ENCODE results near the gene FREM2. TPM values are rescaled to one million over a fixed set of nuclear protein-coding genes. Genes with fewer than 3 reads are reported as not detected.

The FREM2 gene
- total RNA-seq, 1 experiment from 2014 or later, result 0.05 TPM

DNA sequence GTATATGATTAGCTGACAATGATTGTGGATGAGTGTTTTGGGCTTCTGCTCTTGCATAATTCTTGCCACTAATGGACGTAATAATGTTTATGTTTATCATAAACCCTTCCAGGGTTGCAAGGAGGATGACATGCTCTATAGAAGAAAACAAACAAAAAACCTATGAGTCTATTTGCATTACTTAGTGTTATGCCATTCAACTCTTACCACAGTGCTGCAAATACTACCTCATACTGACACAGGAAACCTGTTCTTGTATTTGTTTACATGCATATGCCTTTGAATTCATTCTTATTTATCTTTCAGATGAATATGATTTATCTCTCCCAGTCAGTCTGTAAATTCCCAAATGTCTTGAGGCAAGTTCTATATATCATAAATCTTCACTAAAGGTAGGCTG lies 39.6 kb upstream of the FREM2 start:
- no peak overlapping the region for H3K4me2 ChIP-seq (ENCODE audit: low read length)
- ATAC-seq (no peak), DNase-seq (ENCODE audit: low read depth, low spot score) (no peak)
- ChIA-PET POLR2A (no interaction called here), CTCF (no interaction called here), RAD21 (ENCODE audit: low non-redundant PET in 1 of 2, low total read pairs in 2 of 2, uncharacterized antibody in 2 of 2, unreplicated experiment in 2 of 2) (no interaction called here)
- peaks cover 0 to 9% of the 10 kb centered on the region in 2 experiments; a peak in 1 of 4 replicates for H3K9me3 ChIP-seq (ENCODE audit: control insufficient read depth in 1 of 2, insufficient read depth in 1 of 2, low read depth in 1 of 2, low read length in 2 of 2)
- H3K9me2 ChIP-seq (ENCODE audit: insufficient read depth), result no peaks in the 10 kb centered on the region
- no peak overlapping the region for H2AFZ ChIP-seq (ENCODE audit: low read depth, low read length, poor library complexity, severe bottlenecking)
- no TSS peak for BruUV-seq (replicated peaks)
- H3K9ac ChIP-seq (ENCODE audit: low read length), result no peak overlapping the region
- no peaks in the 10 kb centered on the region for H3K79me2 ChIP-seq (ENCODE audit: insufficient read depth, low read length)
- intact Hi-C loops (cut with micrococcal nuclease), result no loop called here
- no peaks in the 10 kb centered on the region for H3K27me3 ChIP-seq (ENCODE audit: insufficient read depth, low read length)
- no peaks in the 10 kb centered on the region for H3K36me3 ChIP-seq (ENCODE audit: control insufficient read depth in 1 of 2, insufficient read depth in 2 of 2, low read length in 2 of 2)
- H4K20me1 ChIP-seq (ENCODE audit: insufficient read depth), result no peaks in the 10 kb centered on the region
- H3K4me3 ChIP-seq (replicated peaks in 1 of 2; ENCODE audit: low read depth in 1 of 2, low read length in 2 of 2), result no peak overlapping the region
- TF ChIP-seq YY1 (IDR thresholded peaks at IDR 0.05; ENCODE audit: extremely low read depth, insufficient replicate concordance, low read depth, low read length), result no peak
- H3K4me1 ChIP-seq (ENCODE audit: control insufficient read depth in 1 of 2, insufficient read depth in 2 of 2, low read length in 2 of 2), result no peaks in the 10 kb centered on the region
- no peak overlapping the region for H3K27ac ChIP-seq (ENCODE audit: low read depth, low read length)

DNA sequence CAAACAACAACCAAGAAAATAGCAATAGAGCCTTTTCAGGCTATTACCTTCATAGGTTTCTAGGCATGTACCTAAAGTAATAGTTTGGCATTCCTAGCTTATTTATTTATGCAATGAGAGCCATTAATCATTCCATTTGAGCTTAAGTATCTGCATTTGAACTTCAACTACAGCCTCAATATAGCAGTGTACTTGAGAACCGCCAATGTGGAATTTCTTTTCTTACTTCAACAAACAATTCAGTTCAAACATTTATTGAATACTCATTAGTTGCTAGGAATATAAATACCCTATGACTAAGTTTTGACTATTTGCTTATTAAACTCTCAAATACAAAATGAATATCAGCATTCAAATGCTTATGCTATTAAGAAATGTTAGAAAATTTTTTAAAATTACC lies 38.0 kb upstream of the FREM2 start:
- RAD21 ChIA-PET (ENCODE audit: low non-redundant PET in 1 of 2, low total read pairs in 2 of 2, uncharacterized antibody in 2 of 2, unreplicated experiment in 2 of 2), result no interaction called here
- DNase-seq (ENCODE audit: low read depth, low spot score) (no peak), ATAC-seq (no peak)
- H3K4me2 ChIP-seq (ENCODE audit: low read length), result no peak overlapping the region
- H3K27me3 ChIP-seq (ENCODE audit: insufficient read depth, low read length), result no peaks in the 10 kb centered on the region
- no peak overlapping the region for H3K4me3 ChIP-seq (replicated peaks in 1 of 2; ENCODE audit: low read depth in 1 of 2, low read length in 2 of 2)
- H3K9me3 ChIP-seq (ENCODE audit: control insufficient read depth in 1 of 2, insufficient read depth in 1 of 2, low read depth in 1 of 2, low read length in 2 of 2), result peaks cover 0 to 12% of the 10 kb centered on the region in 2 experiments; a peak in 1 of 4 replicates
- H2AFZ ChIP-seq (ENCODE audit: low read depth, low read length, poor library complexity, severe bottlenecking), result no peak overlapping the region
- no peaks in the 10 kb centered on the region for H3K4me1 ChIP-seq (ENCODE audit: control insufficient read depth in 1 of 2, insufficient read depth in 2 of 2, low read length in 2 of 2)
- no peaks in the 10 kb centered on the region for H3K9me2 ChIP-seq (ENCODE audit: insufficient read depth)
- no peak overlapping the region for H3K9ac ChIP-seq (ENCODE audit: low read length)
- H4K20me1 ChIP-seq (ENCODE audit: insufficient read depth), result no peaks in the 10 kb centered on the region
- H3K36me3 ChIP-seq (ENCODE audit: control insufficient read depth in 1 of 2, insufficient read depth in 2 of 2, low read length in 2 of 2), result no peaks in the 10 kb centered on the region
- BruUV-seq (replicated peaks), result no TSS peak
- CTCF ChIA-PET, result no interaction called here
- no peak overlapping the region for H3K27ac ChIP-seq (ENCODE audit: low read depth, low read length)
- intact Hi-C loops (cut with micrococcal nuclease), result no loop called here
- no peaks in the 10 kb centered on the region for H3K79me2 ChIP-seq (ENCODE audit: insufficient read depth, low read length)
- POLR2A ChIA-PET, result no interaction called here
- TF ChIP-seq POLR2AphosphoS5 (IDR thresholded peaks at IDR 0.05; ENCODE audit: low read depth, low read length) (no peak), EZH2 (IDR thresholded peaks at IDR 0.05) (no peak), EZH2phosphoT487 (IDR thresholded peaks at IDR 0.05; ENCODE audit: borderline replicate concordance) (no peak), FOSL1 (IDR thresholded peaks at IDR 0.05; ENCODE audit: low read depth) (no peak), ZNF274 (IDR thresholded peaks at IDR 0.05; ENCODE audit: low read depth, low read length) (no peak), SRF (IDR thresholded peaks at IDR 0.05; ENCODE audit: low read depth) (no peak), JUND (IDR thresholded peaks at IDR 0.05) (no peak), ZFX (IDR thresholded peaks at IDR 0.05) (no peak), CEBPB (IDR thresholded peaks at IDR 0.05; ENCODE audit: low read depth) (no peak)
- TF ChIP-seq, protein P1, sequence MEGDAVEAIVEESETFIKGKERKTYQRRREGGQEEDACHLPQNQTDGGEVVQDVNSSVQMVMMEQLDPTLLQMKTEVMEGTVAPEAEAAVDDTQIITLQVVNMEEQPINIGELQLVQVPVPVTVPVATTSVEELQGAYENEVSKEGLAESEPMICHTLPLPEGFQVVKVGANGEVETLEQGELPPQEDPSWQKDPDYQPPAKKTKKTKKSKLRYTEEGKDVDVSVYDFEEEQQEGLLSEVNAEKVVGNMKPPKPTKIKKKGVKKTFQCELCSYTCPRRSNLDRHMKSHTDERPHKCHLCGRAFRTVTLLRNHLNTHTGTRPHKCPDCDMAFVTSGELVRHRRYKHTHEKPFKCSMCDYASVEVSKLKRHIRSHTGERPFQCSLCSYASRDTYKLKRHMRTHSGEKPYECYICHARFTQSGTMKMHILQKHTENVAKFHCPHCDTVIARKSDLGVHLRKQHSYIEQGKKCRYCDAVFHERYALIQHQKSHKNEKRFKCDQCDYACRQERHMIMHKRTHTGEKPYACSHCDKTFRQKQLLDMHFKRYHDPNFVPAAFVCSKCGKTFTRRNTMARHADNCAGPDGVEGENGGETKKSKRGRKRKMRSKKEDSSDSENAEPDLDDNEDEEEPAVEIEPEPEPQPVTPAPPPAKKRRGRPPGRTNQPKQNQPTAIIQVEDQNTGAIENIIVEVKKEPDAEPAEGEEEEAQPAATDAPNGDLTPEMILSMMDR (IDR thresholded peaks at IDR 0.05 in 2 of 3, conservative IDR thresholded peaks at IDR 0.05 in 1 of 3; ENCODE audit: borderline replicate concordance in 1 of 3, insufficient read depth in 1 of 3, low read depth in 2 of 3, low read length in 2 of 3), result no peak
- TF ChIP-seq, protein P2, sequence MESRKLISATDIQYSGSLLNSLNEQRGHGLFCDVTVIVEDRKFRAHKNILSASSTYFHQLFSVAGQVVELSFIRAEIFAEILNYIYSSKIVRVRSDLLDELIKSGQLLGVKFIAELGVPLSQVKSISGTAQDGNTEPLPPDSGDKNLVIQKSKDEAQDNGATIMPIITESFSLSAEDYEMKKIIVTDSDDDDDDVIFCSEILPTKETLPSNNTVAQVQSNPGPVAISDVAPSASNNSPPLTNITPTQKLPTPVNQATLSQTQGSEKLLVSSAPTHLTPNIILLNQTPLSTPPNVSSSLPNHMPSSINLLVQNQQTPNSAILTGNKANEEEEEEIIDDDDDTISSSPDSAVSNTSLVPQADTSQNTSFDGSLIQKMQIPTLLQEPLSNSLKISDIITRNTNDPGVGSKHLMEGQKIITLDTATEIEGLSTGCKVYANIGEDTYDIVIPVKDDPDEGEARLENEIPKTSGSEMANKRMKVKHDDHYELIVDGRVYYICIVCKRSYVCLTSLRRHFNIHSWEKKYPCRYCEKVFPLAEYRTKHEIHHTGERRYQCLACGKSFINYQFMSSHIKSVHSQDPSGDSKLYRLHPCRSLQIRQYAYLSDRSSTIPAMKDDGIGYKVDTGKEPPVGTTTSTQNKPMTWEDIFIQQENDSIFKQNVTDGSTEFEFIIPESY (IDR thresholded peaks at IDR 0.05; ENCODE audit: extremely low read depth, insufficient replicate concordance, low read length), result no peak
- TF ChIP-seq, protein P3, sequence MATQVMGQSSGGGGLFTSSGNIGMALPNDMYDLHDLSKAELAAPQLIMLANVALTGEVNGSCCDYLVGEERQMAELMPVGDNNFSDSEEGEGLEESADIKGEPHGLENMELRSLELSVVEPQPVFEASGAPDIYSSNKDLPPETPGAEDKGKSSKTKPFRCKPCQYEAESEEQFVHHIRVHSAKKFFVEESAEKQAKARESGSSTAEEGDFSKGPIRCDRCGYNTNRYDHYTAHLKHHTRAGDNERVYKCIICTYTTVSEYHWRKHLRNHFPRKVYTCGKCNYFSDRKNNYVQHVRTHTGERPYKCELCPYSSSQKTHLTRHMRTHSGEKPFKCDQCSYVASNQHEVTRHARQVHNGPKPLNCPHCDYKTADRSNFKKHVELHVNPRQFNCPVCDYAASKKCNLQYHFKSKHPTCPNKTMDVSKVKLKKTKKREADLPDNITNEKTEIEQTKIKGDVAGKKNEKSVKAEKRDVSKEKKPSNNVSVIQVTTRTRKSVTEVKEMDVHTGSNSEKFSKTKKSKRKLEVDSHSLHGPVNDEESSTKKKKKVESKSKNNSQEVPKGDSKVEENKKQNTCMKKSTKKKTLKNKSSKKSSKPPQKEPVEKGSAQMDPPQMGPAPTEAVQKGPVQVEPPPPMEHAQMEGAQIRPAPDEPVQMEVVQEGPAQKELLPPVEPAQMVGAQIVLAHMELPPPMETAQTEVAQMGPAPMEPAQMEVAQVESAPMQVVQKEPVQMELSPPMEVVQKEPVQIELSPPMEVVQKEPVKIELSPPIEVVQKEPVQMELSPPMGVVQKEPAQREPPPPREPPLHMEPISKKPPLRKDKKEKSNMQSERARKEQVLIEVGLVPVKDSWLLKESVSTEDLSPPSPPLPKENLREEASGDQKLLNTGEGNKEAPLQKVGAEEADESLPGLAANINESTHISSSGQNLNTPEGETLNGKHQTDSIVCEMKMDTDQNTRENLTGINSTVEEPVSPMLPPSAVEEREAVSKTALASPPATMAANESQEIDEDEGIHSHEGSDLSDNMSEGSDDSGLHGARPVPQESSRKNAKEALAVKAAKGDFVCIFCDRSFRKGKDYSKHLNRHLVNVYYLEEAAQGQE (IDR thresholded peaks at IDR 0.05; ENCODE audit: low read depth), result no peak

All from HCT116 (cell line).